GM12878 (cell line): Measurements from ENCODE around the gene PTPRC. TPM values are rescaled to one million over a fixed set of nuclear protein-coding genes. Genes with fewer than 3 reads are reported as not detected.

Source experiments
- ATAC-seq: fragments of 200-7000 bp; cut with Tn5 transposase; 3 replicates; pipeline ENCODE4 v1.9.1; 2020; ENCODE audit warnings: mild to moderate bottlenecking, moderate library complexity
- BruUV-seq: library from RNA; stranded (reverse); fragments of 400-500 nt; replicated peaks from 2 replicates; lab custom pipeline; 2021; lab: Mats Ljungman, UMichigan
- CTCF ChIA-PET: fragments of 300-600 bp; sonication (Branson Sonifier 250); formaldehyde crosslinking; extraction: SDS; loops from one replicate; lab custom pipeline; 2021; ENCODE audit warnings: inconsistent platforms; lab: Yijun Ruan, JAX
- POLR2A ChIA-PET: fragments of 350-600 bp; formaldehyde crosslinking; extraction: SDS; loops from one replicate; lab custom pipeline; 2021; ENCODE audit warnings: inconsistent platforms; lab: Charles Lee
- RAD21 ChIA-PET: fragments of 300-600 bp; sonication (Branson Sonifier 250); formaldehyde crosslinking; loops from one replicate; lab custom pipeline; 2023; ENCODE audit warnings: antibody characterized with exemption; ENCODE audit not compliant: unreplicated experiment; lab: Charles Lee
- SMC1A ChIA-PET: fragments of 300-600 bp; sonication (Branson Sonifier 250); formaldehyde crosslinking; loops from one replicate; lab custom pipeline; 2023; ENCODE audit not compliant: unreplicated experiment, uncharacterized antibody; lab: Charles Lee
- DNase-seq: peaks from one replicate; pipeline ENCODE4 v3.0.0-alpha.2; 2011; ENCODE audit warnings: low read depth, low spot score
- FAIRE-seq: peaks from 3 replicates; lab custom pipeline; 2011; peaks lifted over from hg19 to GRCh38; lab: Jason Lieb, UNC
- H2AFZ ChIP-seq: 2 replicates; pipeline ENCODE4 v1.6.0; 2011; ENCODE audit warnings: low read depth, low read length, control low read depth; ENCODE audit not compliant: control insufficient read depth
- H3K27ac ChIP-seq: 2 replicates; pipeline ENCODE4 v1.5.1; 2011; ENCODE audit warnings: control low read depth; ENCODE audit not compliant: control insufficient read depth, insufficient read depth
- H3K27me3 ChIP-seq, 2 experiments: replicated peaks in 1 of 2; 2 replicates each; pipeline versions ENCODE4 v1.6.0 to v1.6.1; 2011; ENCODE audit warnings: low read length in 1 of 2; ENCODE audit not compliant: control insufficient read depth in 2 of 2, insufficient read depth in 2 of 2
- H3K36me3 ChIP-seq, 2 experiments: 2 replicates each; pipeline ENCODE4 v1.5.1; 2011; ENCODE audit warnings: low read length in 1 of 2; ENCODE audit not compliant: control insufficient read depth in 2 of 2, insufficient read depth in 2 of 2
- H3K4me1 ChIP-seq: 2 replicates; pipeline ENCODE4 v1.6.1; 2011; ENCODE audit warnings: mild to moderate bottlenecking, low read length, moderate library complexity, mixed read lengths; ENCODE audit not compliant: control insufficient read depth, insufficient read depth
- H3K4me2 ChIP-seq: 2 replicates; pipeline ENCODE4 v1.6.0; 2011; ENCODE audit warnings: control low read depth; ENCODE audit not compliant: control insufficient read depth, insufficient read depth
- H3K4me3 ChIP-seq: fragments of 200-600 bp; sonication (generic); 2 replicates; pipeline ENCODE4 v1.5.1; 2016
- H3K79me2 ChIP-seq: 2 replicates; pipeline ENCODE4 v1.6.0; 2011; ENCODE audit warnings: low read length; ENCODE audit not compliant: control insufficient read depth, insufficient read depth
- H3K9ac ChIP-seq: 2 replicates; pipeline ENCODE4 v1.8.0; 2011; ENCODE audit warnings: low read length, control low read depth, mixed read lengths; ENCODE audit not compliant: control insufficient read depth, insufficient read depth
- H3K9me3 ChIP-seq: replicated peaks from 3 replicates; pipeline ENCODE4 v1.5.1; 2011; ENCODE audit warnings: mild to moderate bottlenecking, low read length; ENCODE audit not compliant: control insufficient read depth, insufficient read depth
- H4K20me1 ChIP-seq: 2 replicates; pipeline ENCODE4 v1.6.0; 2011; ENCODE audit not compliant: control insufficient read depth, insufficient read depth
- IRF5 ChIP-seq: fragments of 450-650 bp; IDR thresholded peaks from 2 replicates; pipeline ENCODE4 v1.6.1; 2017; ENCODE audit warnings: borderline replicate concordance
- JUNB ChIP-seq: IDR thresholded peaks from 2 replicates; pipeline ENCODE4 v1.6.1; 2016; ENCODE audit warnings: antibody characterized with exemption, mild to moderate bottlenecking
- WGBS: methylation state at CpG from one replicate; pipeline ENCODE4 v1.1.6; 2016; ENCODE audit warnings: low lambda C conversion rate; ENCODE audit not compliant: insufficient replicate concordance, insufficient coverage; ENCODE audit errors: missing lambda C conversion rate; 5-methylcytosine and 5-hydroxymethylcytosine counted together
- in situ Hi-C: fragments of 300-500 bp; cut with MboI; formaldehyde crosslinking; loops from 9 replicates; pipeline ENCODE4 v1.14.3; 2018; ENCODE audit warnings: mixed read lengths
- intact Hi-C: fragments of 100-400 bp; cut with micrococcal nuclease; formaldehyde crosslinking; loops from one replicate; pipeline ENCODE4 v1.14.2; 2022; ENCODE audit not compliant: unreplicated experiment
- polyA plus RNA-seq, 11 experiments: library from polyadenylated mRNA; depleted of rRNA in 4 of 11; unstranded in 6 of 11; stranded (reverse) in 5 of 11; fragments of >200 nt; fragmentation: Nextera tagmentation in 4 of 11; fragmentation: Illumina TruSeq in 1 of 11; extraction: Ambion mirVana in 4 of 11; extraction: Trizol in 1 of 11; gene quantifications; 1 replicate in 1 of 11; 2 replicates in 10 of 11; pipeline versions ENCODE4 v1.2.1 to v1.2.3, GENCODE V29; 2011 to 2016; ENCODE audit warnings: inconsistent platforms in 2 of 11, missing spikeins in 2 of 11, low read depth in 1 of 11
- total RNA-seq, 4 experiments: library from RNA; depleted of rRNA in 3 of 4; stranded (reverse); fragments of >200 nt in 3 of 4; fragmentation: Illumina TruSeq in 1 of 4; extraction: Trizol in 1 of 4; gene quantifications; 2 replicates each; pipeline versions ENCODE4 v1.2.1 to v1.2.3, GENCODE V29; 2013 to 2021

The PTPRC gene
- total and polyA plus RNA-seq, 10 of the 15 experiments (the other 5 are each of a cell fraction or from before 2014, with no cell fraction given), result 72.9 to 221 (median 118) TPM

GRCh38 chr1:198682850-198683249 is 44.0 kb downstream of the PTPRC start:
- H3K4me2 ChIP-seq, result peak overlapping the region; percentile 72
- H3K27ac ChIP-seq, result peak overlapping the region; percentile 81
- FAIRE-seq (no peak), ATAC-seq (no peak)
- H3K36me3 ChIP-seq, result peaks cover 3 to 5% of the 10 kb centered on the region in 2 experiments; a peak in 3 of 4 replicates
- SMC1A ChIA-PET, result interaction anchor here (0.5 to 6.6 kb wide), 33 partner anchors 9 to 1284 kb away, joined by 3 to 165 read pairs (median 8); partner anchors contain the start of genes ATP6V1G3 and PTPRC
- in situ Hi-C loops (loop anchor here (10.0 to 25.0 kb wide), 3 partner anchors 598 to 1146 kb away; partner anchors contain the start of genes C1orf53 and LHX9), intact Hi-C loops (loop anchor here (1.0 to 5.0 kb wide), 3 partner anchors 62 to 526 kb away; partner anchors contain the start of gene NEK7)
- no peak overlapping the region for H2AFZ ChIP-seq
- TF ChIP-seq JUNB (peak; percentile 14; the same call in 1 of the 2 replicates), IRF5 (no peak)
- TF ChIP-seq, all 136 proteins: peak for 1
- BruUV-seq, result no TSS peak
- Histone ChIP-seq H3K9me3 (no peaks in the 10 kb centered on the region; the same call in 1 of the 3 replicates), H3K4me1 (peaks cover 56% of the 10 kb centered on the region), H3K9ac (peak overlapping the region; percentile 2; the same call in 1 of the 2 replicates), H4K20me1 (no peaks in the 10 kb centered on the region), H3K27me3 (no peaks in the 10 kb centered on the region), H3K4me3 (no peak overlapping the region), H3K79me2 (peaks cover 24% of the 10 kb centered on the region)
- ChIA-PET CTCF (interaction anchor here (0.6 to 5.6 kb wide), 12 partner anchors 11 to 781 kb away, joined by 3 to 48 read pairs (median 5); no protein-coding TSS in a partner anchor), RAD21 (interaction anchor here (0.6 to 6.7 kb wide), 30 partner anchors 8 to 530 kb away, joined by 3 to 139 read pairs (median 8); partner anchors contain the start of gene PTPRC), POLR2A (interaction anchor here (1.1 to 2.4 kb wide), 6 partner anchors 12 to 87 kb away, joined by 3 to 14 read pairs (median 6); no protein-coding TSS in a partner anchor)
- 2% methylated on average over 2 of the region's 2 CpGs for WGBS
- no peak for DNase-seq
